SK-N-SH treated with all-trans-retinoic acid at 6 μM for 48 hours (cell line): ENCODE measurements around the gene CTNS.

Source experiments
- ATAC-seq: fragments of 200-7000 bp; cut with Tn5 transposase; 3 replicates; pipeline ENCODE4 v1.9.1; 2020; ENCODE audit warnings: mild to moderate bottlenecking, moderate library complexity
- ARNTL ChIP-seq: fragments of 450-650 bp; formaldehyde crosslinking; IDR thresholded peaks from 2 replicates; pipeline ENCODE4 v1.5.0; 2020; ENCODE audit warnings: low read depth, mild to moderate bottlenecking, moderate library complexity, borderline replicate concordance
- BACH2 ChIP-seq: fragments of 250-450 bp; sonication (Bioruptor Pico); IDR thresholded peaks from 2 replicates; pipeline ENCODE4 v1.9.0; 2021; ENCODE audit warnings: mild to moderate bottlenecking, borderline replicate concordance
- CREB5 ChIP-seq: fragments of 250-450 bp; sonication (Bioruptor Pico); IDR thresholded peaks from 2 replicates; pipeline ENCODE4 v1.5.1; 2020; ENCODE audit warnings: low read depth, mild to moderate bottlenecking, moderate library complexity
- CSDC2 ChIP-seq: fragments of 250-450 bp; sonication (Bioruptor Pico); IDR thresholded peaks from 2 replicates; pipeline ENCODE4 v1.5.0; 2020; ENCODE audit warnings: mild to moderate bottlenecking, moderate library complexity
- CSRNP3 ChIP-seq: fragments of 250-450 bp; sonication (Bioruptor Pico); IDR thresholded peaks from 2 replicates; pipeline ENCODE4 v1.5.1; 2021; ENCODE audit warnings: mild to moderate bottlenecking, moderate library complexity
- ESRRG ChIP-seq: fragments of 250-450 bp; sonication (Bioruptor Pico); IDR thresholded peaks from 2 replicates; pipeline ENCODE4 v1.6.1; 2021; ENCODE audit warnings: mild to moderate bottlenecking
- GLIS3 ChIP-seq: fragments of 250-450 bp; sonication (Bioruptor Pico); IDR thresholded peaks from 2 replicates; pipeline ENCODE4 v1.5.0; 2020; ENCODE audit warnings: mild to moderate bottlenecking, moderate library complexity
- ISL1 ChIP-seq: fragments of 250-450 bp; sonication (Bioruptor Pico); IDR thresholded peaks from 2 replicates; pipeline ENCODE4 v2.1.2; 2022; ENCODE audit warnings: mild to moderate bottlenecking, moderate library complexity
- PATZ1 ChIP-seq: fragments of 250-450 bp; sonication (Bioruptor Pico); IDR thresholded peaks from 2 replicates; pipeline ENCODE4 v1.8.0; 2020; ENCODE audit warnings: mild to moderate bottlenecking, moderate library complexity, borderline replicate concordance
- PPARA ChIP-seq: fragments of 250-450 bp; sonication (Bioruptor Pico); IDR thresholded peaks from 2 replicates; pipeline ENCODE4 v1.5.0; 2020; ENCODE audit warnings: mild to moderate bottlenecking, borderline replicate concordance
- SNAI2 ChIP-seq: fragments of 250-450 bp; sonication (Bioruptor Pico); IDR thresholded peaks from 2 replicates; pipeline ENCODE4 v1.5.0; 2020; ENCODE audit warnings: mild to moderate bottlenecking, moderate library complexity
- TCF4 ChIP-seq: fragments of 250-450 bp; sonication (Bioruptor Pico); IDR thresholded peaks from 2 replicates; pipeline ENCODE4 v1.8.0; 2021; ENCODE audit warnings: mild to moderate bottlenecking, moderate library complexity, borderline replicate concordance
- TOX ChIP-seq: fragments of 250-450 bp; sonication (Bioruptor Pico); IDR thresholded peaks from 2 replicates; pipeline ENCODE4 v1.8.0; 2021; ENCODE audit warnings: mild to moderate bottlenecking, moderate library complexity, borderline replicate concordance
- ZC3H10 ChIP-seq: fragments of 250-450 bp; sonication (Bioruptor Pico); IDR thresholded peaks from 2 replicates; pipeline ENCODE4 v1.5.1; 2021; ENCODE audit warnings: mild to moderate bottlenecking, moderate library complexity
- ZFP3 ChIP-seq: fragments of 250-450 bp; sonication (Bioruptor Pico); IDR thresholded peaks from 2 replicates; pipeline ENCODE4 v1.5.0; 2020; ENCODE audit warnings: mild to moderate bottlenecking, moderate library complexity
- ZFP30 ChIP-seq: fragments of 450-650 bp; formaldehyde crosslinking; IDR thresholded peaks from 2 replicates; pipeline ENCODE4 v1.5.0; 2022; ENCODE audit warnings: mild to moderate bottlenecking, moderate library complexity
- ZNF565 ChIP-seq: fragments of 450-650 bp; formaldehyde crosslinking; conservative IDR thresholded peaks from 2 replicates; pipeline ENCODE4 v1.5.0; 2020; ENCODE audit warnings: low read depth, mild to moderate bottlenecking, moderate library complexity
- ZNF70 ChIP-seq: fragments of 450-650 bp; formaldehyde crosslinking; IDR thresholded peaks from 2 replicates; pipeline ENCODE4 v1.5.0; 2020; ENCODE audit warnings: mild to moderate bottlenecking, moderate library complexity
- ZNF8 ChIP-seq: fragments of 450-650 bp; formaldehyde crosslinking; IDR thresholded peaks from 2 replicates; pipeline ENCODE4 v1.5.0; 2020; ENCODE audit warnings: mild to moderate bottlenecking, moderate library complexity
- TF ChIP-seq, protein P1 (sequence below): fragments of 250-450 bp; sonication (Bioruptor Pico); IDR thresholded peaks from 2 replicates; pipeline ENCODE4 v1.5.0; 2020; ENCODE audit warnings: mild to moderate bottlenecking, moderate library complexity

The CTNS gene

GRCh38 chr17:3692346-3692745 lies 55.8 kb downstream of the CTNS start:
- ATAC-seq = no peak
- no peak for TF ChIP-seq GLIS3 (CRISPR knock-in tag)
- TF ChIP-seq ZNF70 (CRISPR knock-in tag) = no peak
- TF ChIP-seq BACH2 (CRISPR knock-in tag) = no peak
- no peak for TF ChIP-seq ISL1 (CRISPR knock-in tag)
- no peak for TF ChIP-seq PPARA
- TF ChIP-seq ESRRG (CRISPR knock-in tag) = no peak
- TF ChIP-seq CSRNP3 = no peak
- TF ChIP-seq ZNF565 (CRISPR knock-in tag) = no peak
- no peak for TF ChIP-seq ZFP3 (CRISPR knock-in tag)
- TF ChIP-seq TCF4 (CRISPR knock-in tag) = no peak
- no peak for TF ChIP-seq CREB5 (CRISPR knock-in tag)
- no peak for TF ChIP-seq ZFP30

DNA sequence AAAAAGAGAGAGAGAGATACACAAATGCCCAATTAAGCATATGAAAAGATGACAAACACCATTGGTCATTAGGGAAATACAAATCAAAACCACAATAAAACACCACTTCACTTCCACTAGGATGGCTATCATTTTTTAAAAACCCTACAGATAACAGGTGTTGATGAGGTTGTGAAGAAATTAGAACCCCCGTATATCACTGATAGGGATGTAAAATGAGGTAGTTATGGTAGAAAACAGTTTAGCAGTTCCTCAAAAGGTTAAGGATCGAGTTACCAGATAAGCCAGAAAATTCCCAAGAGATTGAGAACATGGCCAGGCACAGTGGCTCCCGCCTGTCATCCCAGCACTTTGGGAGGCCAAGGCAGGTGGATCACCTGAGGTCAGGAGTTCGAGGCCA lies 56.6 kb downstream of the CTNS start:
- no peak for ATAC-seq
- TF ChIP-seq, protein P1, sequence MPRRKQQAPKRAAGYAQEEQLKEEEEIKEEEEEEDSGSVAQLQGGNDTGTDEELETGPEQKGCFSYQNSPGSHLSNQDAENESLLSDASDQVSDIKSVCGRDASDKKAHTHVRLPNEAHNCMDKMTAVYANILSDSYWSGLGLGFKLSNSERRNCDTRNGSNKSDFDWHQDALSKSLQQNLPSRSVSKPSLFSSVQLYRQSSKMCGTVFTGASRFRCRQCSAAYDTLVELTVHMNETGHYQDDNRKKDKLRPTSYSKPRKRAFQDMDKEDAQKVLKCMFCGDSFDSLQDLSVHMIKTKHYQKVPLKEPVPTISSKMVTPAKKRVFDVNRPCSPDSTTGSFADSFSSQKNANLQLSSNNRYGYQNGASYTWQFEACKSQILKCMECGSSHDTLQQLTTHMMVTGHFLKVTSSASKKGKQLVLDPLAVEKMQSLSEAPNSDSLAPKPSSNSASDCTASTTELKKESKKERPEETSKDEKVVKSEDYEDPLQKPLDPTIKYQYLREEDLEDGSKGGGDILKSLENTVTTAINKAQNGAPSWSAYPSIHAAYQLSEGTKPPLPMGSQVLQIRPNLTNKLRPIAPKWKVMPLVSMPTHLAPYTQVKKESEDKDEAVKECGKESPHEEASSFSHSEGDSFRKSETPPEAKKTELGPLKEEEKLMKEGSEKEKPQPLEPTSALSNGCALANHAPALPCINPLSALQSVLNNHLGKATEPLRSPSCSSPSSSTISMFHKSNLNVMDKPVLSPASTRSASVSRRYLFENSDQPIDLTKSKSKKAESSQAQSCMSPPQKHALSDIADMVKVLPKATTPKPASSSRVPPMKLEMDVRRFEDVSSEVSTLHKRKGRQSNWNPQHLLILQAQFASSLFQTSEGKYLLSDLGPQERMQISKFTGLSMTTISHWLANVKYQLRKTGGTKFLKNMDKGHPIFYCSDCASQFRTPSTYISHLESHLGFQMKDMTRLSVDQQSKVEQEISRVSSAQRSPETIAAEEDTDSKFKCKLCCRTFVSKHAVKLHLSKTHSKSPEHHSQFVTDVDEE (CRISPR knock-in tag) = no peak
- TF ChIP-seq ZNF565 (CRISPR knock-in tag) = no peak

DNA sequence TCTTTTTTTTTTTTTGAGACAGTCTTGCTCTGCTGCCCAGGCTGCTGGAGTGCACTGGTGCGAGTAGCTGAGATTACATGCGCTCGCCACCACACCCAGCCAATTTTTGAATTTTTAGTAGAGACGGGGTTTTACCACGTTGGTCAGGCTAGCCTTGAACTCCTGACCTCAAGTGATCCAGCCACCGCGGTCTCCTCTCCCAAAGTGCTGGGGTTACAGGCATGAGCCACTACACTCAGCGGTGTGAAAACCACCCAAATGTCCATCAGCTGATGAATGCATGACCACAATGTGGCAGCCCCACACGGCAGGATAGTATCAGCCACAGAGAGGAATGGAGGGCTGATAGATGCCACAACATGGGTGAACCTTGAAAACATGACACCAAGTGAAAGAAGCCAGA lies 57.3 kb downstream of the CTNS start:
- TF ChIP-seq ARNTL (no peak), BACH2 (CRISPR knock-in tag) (no peak), SNAI2 (CRISPR knock-in tag) (no peak), PPARA (no peak), ZNF565 (CRISPR knock-in tag) (no peak), ZFP3 (CRISPR knock-in tag) (no peak), TCF4 (CRISPR knock-in tag) (no peak), GLIS3 (CRISPR knock-in tag) (no peak), ZNF8 (no peak), TOX (CRISPR knock-in tag) (no peak), PATZ1 (no peak), CSRNP3 (no peak), ISL1 (CRISPR knock-in tag) (no peak), ESRRG (CRISPR knock-in tag) (no peak), ZFP30 (no peak), ZC3H10 (CRISPR knock-in tag) (no peak), CSDC2 (CRISPR knock-in tag) (no peak)
- TF ChIP-seq, protein P1 (CRISPR knock-in tag) = no peak
- ATAC-seq = no peak
